Esophagus (tissue), 2 donors: Measurements from ENCODE around the gene TASP1. TPM values are rescaled to one million over a fixed set of nuclear protein-coding genes. Genes with fewer than 3 reads are reported as not detected.

Experiments
- H3K27ac ChIP-seq, 2 donors: one replicate each; pipeline ENCODE4 v1.5.1; 2013; ENCODE audit warnings: low read depth in 2 of 2, mild to moderate bottlenecking in 2 of 2, inconsistent platforms in 1 of 2, low read length in 1 of 2, moderate library complexity in 1 of 2
- H3K27me3 ChIP-seq, 2 donors: one replicate each; pipeline ENCODE4 v1.6.1; 2013; ENCODE audit warnings: low read length in 2 of 2, control low read depth in 1 of 2, mild to moderate bottlenecking in 1 of 2; ENCODE audit not compliant: insufficient read depth in 2 of 2, control insufficient read depth in 1 of 2
- H3K36me3 ChIP-seq, 2 donors: one replicate each; pipeline ENCODE4 v1.6.1; 2013; ENCODE audit warnings: low read length in 1 of 2; ENCODE audit not compliant: control insufficient read depth in 2 of 2, insufficient read depth in 2 of 2
- H3K4me1 ChIP-seq, 2 donors: one replicate each; pipeline ENCODE4 v1.6.1; 2013; ENCODE audit warnings: low read length in 1 of 2; ENCODE audit not compliant: control insufficient read depth in 2 of 2, insufficient read depth in 2 of 2
- H3K4me3 ChIP-seq, 2 donors: one replicate each; pipeline ENCODE4 v1.5.1; 2013; ENCODE audit warnings: low read length in 2 of 2, mild to moderate bottlenecking in 2 of 2, low read depth in 1 of 2, moderate library complexity in 1 of 2
- H3K9me3 ChIP-seq, 2 donors: one replicate each; pipeline ENCODE4 v1.6.1; 2013; ENCODE audit warnings: mild to moderate bottlenecking in 2 of 2, low read depth in 1 of 2, low read length in 1 of 2, moderate library complexity in 1 of 2; ENCODE audit not compliant: control insufficient read depth in 2 of 2, insufficient read depth in 1 of 2
- WGBS, 2 donors: extraction: QIAGEN DNeasy Blood & Tissue Kit; methylation state at CpG; one replicate each; pipeline ENCODE4 v1.1.7; 2013; 5-methylcytosine and 5-hydroxymethylcytosine counted together
- polyA plus RNA-seq, 2 donors: library from polyadenylated mRNA; stranded (reverse); fragments of 200-250 nt; gene quantifications; one replicate each; pipeline ENCODE4 v1.2.3, GENCODE V29; 2013
- donor health status: healthy with polysubstance abuse.
- donor health status: Bipolar disorder and iron deficiency.

TASP1 gene
- polyA plus RNA-seq, 2 donors, result 3.5 to 4.9 TPM

- WGBS, 2 donors, result 93 to 99% methylated on average over 2 of the region's 2 CpGs
- Histone ChIP-seq H3K27me3 (no peaks in the 10 kb centered on the region), H3K4me3 (no peak overlapping the region), H3K9me3 (no peaks in the 10 kb centered on the region), H3K36me3 (peaks cover under 1 to 1% of the 10 kb centered on the region in 2 donors), H3K4me1 (no peaks in the 10 kb centered on the region), H3K27ac (no peak overlapping the region)
These were observed 50.7 kb downstream of the TASP1 start for GRCh38 chr20:13588049-13588448.

GRCh38 chr20:13587370-13587769 lies 51.4 kb downstream of the TASP1 start:
- H3K27ac ChIP-seq, result no peak overlapping the region
- H3K27me3 ChIP-seq, result no peaks in the 10 kb centered on the region
- H3K36me3 ChIP-seq, result peaks cover 2 to 3% of the 10 kb centered on the region in 2 donors
- no peaks in the 10 kb centered on the region for H3K4me1 ChIP-seq
- no peak overlapping the region for H3K4me3 ChIP-seq
- H3K9me3 ChIP-seq, result no peaks in the 10 kb centered on the region

- Histone ChIP-seq H3K27me3 (no peaks in the 10 kb centered on the region), H3K9me3 (no peaks in the 10 kb centered on the region), H3K36me3 (peaks cover 2 to 3% of the 10 kb centered on the region in 2 donors), H3K4me3 (no peak overlapping the region), H3K4me1 (no peaks in the 10 kb centered on the region), H3K27ac (no peak overlapping the region)
These were observed 52.6 kb downstream of the TASP1 start for GRCh38 chr20:13586133-13586532.

- Histone ChIP-seq H3K36me3 (peaks cover 2 to 3% of the 10 kb centered on the region in 2 donors), H3K27me3 (no peaks in the 10 kb centered on the region)
- 73 to 76% methylated on average over 3 of the region's 3 CpGs for WGBS, 2 donors
These were observed 57.3 kb downstream of the TASP1 start for GRCh38 chr20:13581451-13581850.

GRCh38 chr20:13580707-13581106 lies 58.0 kb downstream of the TASP1 start:
- Histone ChIP-seq H3K4me3 (no peak overlapping the region), H3K27ac (no peak overlapping the region), H3K27me3 (no peaks in the 10 kb centered on the region), H3K9me3 (no peaks in the 10 kb centered on the region), H3K36me3 (peaks cover 2 to 3% of the 10 kb centered on the region in 2 donors), H3K4me1 (no peaks in the 10 kb centered on the region)
- 97% methylated on average over 5 of the region's 5 CpGs for WGBS, 2 donors

More at GRCh38 chr20:13581451-13581850, 57.3 kb downstream of the TASP1 start:
- no peak overlapping the region for H3K4me3 ChIP-seq
- no peaks in the 10 kb centered on the region for H3K9me3 ChIP-seq
- H3K4me1 ChIP-seq, result no peaks in the 10 kb centered on the region
- H3K27ac ChIP-seq, result no peak overlapping the region

GRCh38 chr20:13574071-13574470 lies 64.7 kb downstream of the TASP1 start:
- Histone ChIP-seq H3K36me3 (no peaks in the 10 kb centered on the region), H3K9me3 (no peaks in the 10 kb centered on the region), H3K27me3 (no peaks in the 10 kb centered on the region), H3K27ac (no peak overlapping the region), H3K4me3 (no peak overlapping the region), H3K4me1 (no peaks in the 10 kb centered on the region)
- WGBS, 2 donors, result 95 to 96% methylated on average over 2 of the region's 2 CpGs

GRCh38 chr20:13571662-13572061 lies 67.1 kb downstream of the TASP1 start:
- no peaks in the 10 kb centered on the region for H3K4me1 ChIP-seq
- no peaks in the 10 kb centered on the region for H3K36me3 ChIP-seq

GRCh38 chr20:13567663-13568062 lies 71.1 kb downstream of the TASP1 start:
- Histone ChIP-seq H3K27ac (no peak overlapping the region), H3K4me1 (no peaks in the 10 kb centered on the region), H3K9me3 (no peaks in the 10 kb centered on the region), H3K27me3 (no peaks in the 10 kb centered on the region), H3K4me3 (no peak overlapping the region), H3K36me3 (no peaks in the 10 kb centered on the region)
- WGBS, 2 donors, result 79 to 80% methylated on average over 3 of the region's 3 CpGs

More at GRCh38 chr20:13571662-13572061, 67.1 kb downstream of the TASP1 start:
- no peaks in the 10 kb centered on the region for H3K27me3 ChIP-seq
- H3K4me3 ChIP-seq, result no peak overlapping the region
- no peaks in the 10 kb centered on the region for H3K9me3 ChIP-seq
- H3K27ac ChIP-seq, result no peak overlapping the region
- 93 to 95% methylated on average over 2 of the region's 2 CpGs for WGBS, 2 donors

- Histone ChIP-seq H3K27ac (no peak overlapping the region), H3K4me1 (no peaks in the 10 kb centered on the region), H3K36me3 (no peaks in the 10 kb centered on the region), H3K4me3 (no peak overlapping the region), H3K27me3 (no peaks in the 10 kb centered on the region), H3K9me3 (no peaks in the 10 kb centered on the region)
- WGBS, 2 donors, result 88 to 100% methylated on average over 1 of the region's 1 CpG
These were observed 74.9 kb downstream of the TASP1 start for GRCh38 chr20:13563854-13564253.

- no peaks in the 10 kb centered on the region for H3K4me1 ChIP-seq
- H3K4me3 ChIP-seq, result no peak overlapping the region
- 86 to 91% methylated on average over 1 of the region's 1 CpG for WGBS, 2 donors
- H3K36me3 ChIP-seq, result no peaks in the 10 kb centered on the region
- H3K27ac ChIP-seq, result no peak overlapping the region
- no peaks in the 10 kb centered on the region for H3K9me3 ChIP-seq
- H3K27me3 ChIP-seq, result no peaks in the 10 kb centered on the region
These were observed 84.0 kb downstream of the TASP1 start for GRCh38 chr20:13554706-13555105.
